DND-41 (cell line): Measurements from ENCODE around the gene ZNF554.

ENCODE experiments used
- ATAC-seq: fragments of 200-7000 bp; cut with Tn5 transposase; 3 replicates; pipeline ENCODE4 v1.9.1; 2021; ENCODE audit warnings: low read depth; ENCODE audit not compliant: insufficient read depth
- DNase-seq: peaks from one replicate; pipeline ENCODE4 v3.0.0-alpha.2; 2020
- H2AFZ ChIP-seq: 2 replicates; pipeline ENCODE4 v1.6.0; 2012; ENCODE audit warnings: low read depth, low read length
- H3K27ac ChIP-seq: 2 replicates; pipeline ENCODE4 v1.5.1; 2012; ENCODE audit warnings: low read length, inconsistent platforms
- H3K27me3 ChIP-seq: fragments of 200-600 bp; sonication (generic); 2 replicates; pipeline ENCODE4 v1.6.0; 2012; ENCODE audit warnings: low read length, mild to moderate bottlenecking, inconsistent platforms; ENCODE audit not compliant: insufficient read depth, poor library complexity
- H3K36me3 ChIP-seq: 2 replicates; pipeline ENCODE4 v1.5.1; 2012; ENCODE audit warnings: low read length, inconsistent platforms; ENCODE audit not compliant: insufficient read depth
- H3K4me1 ChIP-seq: 2 replicates; pipeline ENCODE4 v1.5.1; 2012; ENCODE audit warnings: mild to moderate bottlenecking, low read length; ENCODE audit not compliant: insufficient read depth
- H3K4me2 ChIP-seq: 2 replicates; pipeline ENCODE4 v1.6.0; 2012; ENCODE audit warnings: mild to moderate bottlenecking, moderate library complexity, low read length, inconsistent platforms; ENCODE audit not compliant: insufficient read depth
- H3K4me3 ChIP-seq, 2 experiments: fragments of 200-600 bp in 1 of 2; shearing (Covaris generic) in 1 of 2; 2 replicates each; pipeline ENCODE4 v1.5.1; 2012 to 2016; ENCODE audit warnings: inconsistent platforms in 2 of 2, low read length in 2 of 2, mild to moderate bottlenecking in 2 of 2, low read depth in 1 of 2, moderate library complexity in 1 of 2
- H3K79me2 ChIP-seq: 2 replicates; pipeline ENCODE4 v1.6.0; 2012; ENCODE audit warnings: low read length, inconsistent platforms; ENCODE audit not compliant: insufficient read depth
- H3K9ac ChIP-seq: 2 replicates; pipeline ENCODE4 v1.6.0; 2012; ENCODE audit warnings: low read depth, mild to moderate bottlenecking, inconsistent platforms, low read length, moderate library complexity
- H3K9me3 ChIP-seq: 2 replicates; pipeline ENCODE4 v1.5.1; 2012; ENCODE audit warnings: low read length, moderate library complexity, mild to moderate bottlenecking, inconsistent platforms; ENCODE audit not compliant: insufficient read depth, severe bottlenecking
- H4K20me1 ChIP-seq: 2 replicates; pipeline ENCODE4 v1.6.0; 2012; ENCODE audit warnings: low read length; ENCODE audit not compliant: insufficient read depth
- CTCF ChIP-seq: IDR thresholded peaks from 2 replicates; pipeline ENCODE4 v1.5.1; 2012; ENCODE audit warnings: borderline replicate concordance, low read length, moderate library complexity, mild to moderate bottlenecking; ENCODE audit not compliant: poor library complexity, severe bottlenecking; ENCODE audit errors: extremely low read depth
- EZH2 ChIP-seq: IDR thresholded peaks from 3 replicates; pipeline ENCODE4 v1.6.1; 2012; ENCODE audit warnings: borderline replicate concordance, low read depth, mild to moderate bottlenecking, moderate library complexity, low read length, inconsistent platforms; ENCODE audit not compliant: severe bottlenecking

The ZNF554 gene

DNA sequence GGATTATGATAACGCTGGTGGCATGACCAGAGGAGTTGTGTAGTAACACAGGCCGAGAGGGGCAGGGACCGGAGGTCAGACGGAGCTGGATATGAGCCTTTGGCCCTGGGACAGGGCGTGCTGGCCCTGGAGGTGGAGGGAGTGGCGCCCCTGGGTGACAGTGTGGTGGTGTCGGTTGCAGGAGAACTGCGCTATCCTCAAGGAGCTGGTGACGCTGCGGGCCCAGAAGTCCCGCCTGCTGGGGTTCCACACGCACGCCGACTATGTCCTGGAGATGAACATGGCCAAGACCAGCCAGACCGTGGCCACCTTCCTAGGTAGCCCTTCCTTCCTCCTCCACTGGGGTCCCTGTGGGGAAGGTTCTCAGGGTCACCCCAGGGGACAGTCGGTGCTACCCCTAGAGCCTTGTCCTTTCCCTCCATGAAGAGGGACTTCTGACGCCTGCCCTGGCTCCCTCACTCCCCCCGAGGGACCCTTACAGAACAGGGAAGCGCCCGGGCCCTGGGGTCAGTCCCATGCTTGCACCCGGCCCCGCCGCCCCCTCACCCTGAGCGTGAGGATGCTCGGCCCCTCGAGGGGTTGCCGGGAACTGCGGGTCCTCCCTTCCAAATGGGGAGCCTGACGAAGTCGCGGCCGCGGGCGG is 12.8 kb upstream of the ZNF554 start:
- no peaks in the 10 kb centered on the region for H3K4me1 ChIP-seq
- ATAC-seq (no peak), DNase-seq (no peak)
- no peak overlapping the region for H2AFZ ChIP-seq
- H3K9ac ChIP-seq: no peak overlapping the region
- H3K9me3 ChIP-seq: no peaks in the 10 kb centered on the region
- no peak overlapping the region for H3K4me2 ChIP-seq
- H3K27ac ChIP-seq: no peak overlapping the region
- H3K4me3 ChIP-seq: no peak overlapping the region
- H4K20me1 ChIP-seq: peaks cover 29% of the 10 kb centered on the region
- H3K27me3 ChIP-seq: no peaks in the 10 kb centered on the region
- TF ChIP-seq CTCF: no peak
- no peak for TF ChIP-seq EZH2
- peaks cover 94% of the 10 kb centered on the region for H3K36me3 ChIP-seq
- peaks cover 4% of the 10 kb centered on the region; the same call in 1 of the 2 replicates for H3K79me2 ChIP-seq

DNA sequence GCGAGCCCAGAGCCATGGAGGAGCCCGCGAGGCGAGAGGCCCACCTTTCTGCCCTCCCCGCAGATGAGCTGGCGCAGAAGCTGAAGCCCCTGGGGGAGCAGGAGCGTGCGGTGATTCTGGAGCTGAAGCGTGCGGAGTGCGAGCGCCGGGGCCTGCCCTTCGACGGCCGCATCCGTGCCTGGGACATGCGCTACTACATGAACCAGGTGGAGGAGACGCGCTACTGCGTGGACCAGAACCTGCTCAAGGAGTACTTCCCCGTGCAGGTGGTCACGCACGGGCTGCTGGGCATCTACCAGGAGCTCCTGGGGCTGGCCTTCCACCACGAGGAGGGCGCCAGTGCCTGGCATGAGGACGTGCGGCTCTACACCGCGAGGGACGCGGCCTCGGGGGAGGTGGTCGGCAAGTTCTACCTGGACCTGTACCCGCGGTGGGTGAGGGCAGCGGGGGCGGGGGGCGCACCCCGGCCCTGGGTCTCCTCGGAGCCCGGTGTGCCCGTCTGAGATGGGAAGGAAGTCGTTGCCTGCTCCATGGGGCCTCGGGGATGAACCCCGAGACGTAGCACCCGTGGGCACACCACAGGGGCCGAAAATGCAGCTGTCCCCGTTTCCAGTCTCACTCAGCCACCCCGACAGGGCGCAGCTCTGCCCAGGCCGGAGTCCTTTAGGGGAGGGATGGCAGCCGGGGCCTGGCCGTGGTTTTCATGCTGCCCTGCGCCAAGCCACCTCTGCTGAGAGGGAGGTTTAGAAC is 12.1 kb upstream of the ZNF554 start:
- Histone ChIP-seq H3K36me3 (peaks cover 97% of the 10 kb centered on the region), H3K27ac (no peak overlapping the region), H3K79me2 (peaks cover 2% of the 10 kb centered on the region; the same call in 1 of the 2 replicates), H3K4me2 (no peak overlapping the region), H3K9me3 (no peaks in the 10 kb centered on the region), H3K27me3 (no peaks in the 10 kb centered on the region), H3K4me1 (no peaks in the 10 kb centered on the region), H3K9ac (no peak overlapping the region), H4K20me1 (peaks cover 25% of the 10 kb centered on the region), H2AFZ (no peak overlapping the region), H3K4me3 (no peak overlapping the region)
- TF ChIP-seq CTCF: no peak
- TF ChIP-seq EZH2: no peak
- DNase-seq (no peak), ATAC-seq (no peak)

DNA sequence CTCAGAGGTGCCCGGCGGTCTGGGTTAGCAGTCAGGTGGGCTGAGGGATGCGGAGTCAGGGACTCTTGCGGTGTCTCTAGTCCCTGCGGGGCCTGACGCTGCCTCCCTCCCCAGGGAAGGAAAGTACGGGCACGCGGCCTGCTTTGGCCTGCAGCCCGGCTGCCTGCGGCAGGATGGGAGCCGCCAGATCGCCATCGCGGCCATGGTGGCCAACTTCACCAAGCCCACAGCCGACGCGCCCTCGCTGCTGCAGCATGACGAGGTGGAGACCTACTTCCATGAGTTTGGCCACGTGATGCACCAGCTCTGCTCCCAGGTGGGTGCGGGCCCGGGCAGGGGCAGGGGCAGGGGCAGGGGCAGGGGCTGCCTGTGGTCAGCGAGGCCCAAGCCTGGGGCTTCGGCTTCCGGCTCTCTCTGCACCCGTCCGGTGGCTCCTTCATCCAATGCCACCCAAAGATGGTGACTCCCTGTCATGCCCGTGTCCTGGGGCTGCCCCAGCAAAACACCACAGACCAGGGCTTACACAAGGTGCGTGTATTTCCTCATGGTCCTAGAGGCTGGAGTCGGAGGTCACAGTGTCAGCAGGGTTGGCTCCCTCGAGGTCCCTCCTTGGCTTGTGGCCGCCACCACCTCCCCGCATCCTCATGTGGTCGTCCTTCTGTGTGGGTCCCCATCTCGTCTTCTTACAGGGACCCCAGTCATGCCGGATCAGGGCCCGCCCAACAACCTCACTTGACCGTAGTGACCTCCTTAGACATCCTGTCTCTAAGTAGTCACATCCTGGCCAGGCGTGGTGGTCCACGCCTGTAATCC is 11.3 kb upstream of the ZNF554 start:
- peaks cover 19% of the 10 kb centered on the region; the same call in 1 of the 2 replicates for H4K20me1 ChIP-seq
- no peaks in the 10 kb centered on the region for H3K9me3 ChIP-seq
- H3K9ac ChIP-seq: no peak overlapping the region
- DNase-seq (no peak), ATAC-seq (no peak)
- H3K36me3 ChIP-seq: peaks cover 97% of the 10 kb centered on the region
- no peaks in the 10 kb centered on the region for H3K4me1 ChIP-seq
- no peak overlapping the region for H3K4me2 ChIP-seq
- H3K27ac ChIP-seq: no peak overlapping the region
- H3K27me3 ChIP-seq: no peaks in the 10 kb centered on the region
- H3K79me2 ChIP-seq: no peaks in the 10 kb centered on the region
- H2AFZ ChIP-seq: no peak overlapping the region
- no peak for TF ChIP-seq EZH2
- TF ChIP-seq CTCF: no peak
- no peak overlapping the region for H3K4me3 ChIP-seq
